NCI-H2107 treated with DMSO at 0.1 percent for 48 hours (cell line): Measurements from ENCODE around the gene ACTC1.

Experiments used
- DNase-seq: peaks from one replicate; lab custom pipeline; 2025; ENCODE audit not compliant: unreplicated experiment; lab: John Stamatoyannopoulos, UW

The ACTC1 gene

GRCh38 chr15:34802371-34802770 is 7.0 kb upstream of the ACTC1 start:
- no peak for DNase-seq

- no peak for DNase-seq
Observed at GRCh38 chr15:34799149-34800101, 4.1 kb upstream of the ACTC1 start.

- DNase-seq, result no peak
Observed at GRCh38 chr15:34796847-34797435, 1.6 kb upstream of the ACTC1 start.

GRCh38 chr15:34794590-34795206 is 651 bp downstream of the ACTC1 start:
- DNase-seq, result no peak

GRCh38 chr15:34793901-34794300 is 1.4 kb downstream of the ACTC1 start:
- no peak for DNase-seq

- DNase-seq, result no peak
Observed at GRCh38 chr15:34793071-34793470, 2.3 kb downstream of the ACTC1 start.

GRCh38 chr15:34791701-34792100 is 3.6 kb downstream of the ACTC1 start:
- DNase-seq, result no peak

GRCh38 chr15:34790121-34790520 is 5.2 kb downstream of the ACTC1 start:
- DNase-seq, result no peak

- no peak for DNase-seq
Observed at GRCh38 chr15:34789326-34789725, 6.0 kb downstream of the ACTC1 start.

GRCh38 chr15:34786206-34786605 is 9.1 kb downstream of the ACTC1 start:
- no peak for DNase-seq

- no peak for DNase-seq
Observed at GRCh38 chr15:34783991-34784390, 11.4 kb downstream of the ACTC1 start.

- no peak for DNase-seq
Observed at GRCh38 chr15:34783431-34783830, 11.9 kb downstream of the ACTC1 start.

- DNase-seq, result no peak
Observed at GRCh38 chr15:34782901-34783300, 12.4 kb downstream of the ACTC1 start.

GRCh38 chr15:34780725-34781124 is 14.6 kb downstream of the ACTC1 start:
- no peak for DNase-seq

GRCh38 chr15:34776606-34777105 is 18.7 kb downstream of the ACTC1 start:
- DNase-seq, result no peak

GRCh38 chr15:34773917-34774316 is 21.4 kb downstream of the ACTC1 start:
- DNase-seq, result no peak

GRCh38 chr15:34773013-34773412 is 22.3 kb downstream of the ACTC1 start:
- no peak for DNase-seq

- DNase-seq, result no peak
Observed at GRCh38 chr15:34772312-34772711, 23.0 kb downstream of the ACTC1 start.

- DNase-seq, result no peak
Observed at GRCh38 chr15:34769711-34770110, 25.6 kb downstream of the ACTC1 start.

- no peak for DNase-seq
Observed at GRCh38 chr15:34768530-34768929, 26.8 kb downstream of the ACTC1 start.

GRCh38 chr15:34765741-34766140 is 29.6 kb downstream of the ACTC1 start:
- no peak for DNase-seq

- no peak for DNase-seq
Observed at GRCh38 chr15:34760909-34761308, 34.4 kb downstream of the ACTC1 start.
